Fibroblast of skin of left quadriceps (primary cell): ENCODE measurements around the gene CD22.

Experiments
- DNase-seq, 2 experiments: peaks; one replicate each; pipeline ENCODE4 v3.0.0-alpha.2; 2013; ENCODE audit warnings: low read depth in 2 of 2

The CD22 gene

GRCh38 chr19:35383536-35383935 is 54.5 kb downstream of the CD22 start:
- DNase-seq: no peak

DNA sequence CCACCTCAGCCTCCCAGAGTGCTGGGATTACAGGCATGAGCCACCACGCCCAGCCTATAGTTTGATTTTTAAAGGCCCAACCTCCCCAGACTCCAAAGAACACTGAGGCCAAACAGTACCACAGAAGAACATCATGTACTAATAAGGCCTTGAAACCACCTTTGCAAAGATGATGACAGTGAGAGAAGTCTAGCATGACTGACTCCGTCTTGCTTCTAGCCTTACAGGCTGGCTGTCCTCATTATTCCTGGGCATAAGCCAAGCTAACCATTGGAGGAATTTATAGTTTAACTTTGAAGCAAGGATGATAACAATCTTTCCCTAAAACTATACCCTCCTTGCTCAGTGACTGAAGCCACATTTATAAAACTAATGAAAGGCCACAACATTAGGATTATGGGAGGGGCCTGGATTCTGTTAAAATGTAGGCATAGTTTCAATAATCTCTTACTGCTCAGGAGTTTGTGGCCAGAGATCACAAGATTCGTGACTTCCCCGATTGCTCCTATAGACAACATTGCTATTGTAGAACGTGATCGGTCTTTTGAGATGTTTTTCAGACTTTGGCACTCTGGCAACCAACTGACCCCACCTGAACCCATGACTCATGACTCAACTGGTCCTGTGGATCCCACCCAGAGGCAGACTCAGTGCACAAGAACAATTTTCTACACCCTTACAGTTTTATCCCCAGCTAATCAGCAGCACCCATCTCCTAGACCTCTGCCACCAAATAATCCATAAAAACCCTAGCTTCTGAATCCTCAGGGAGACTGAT is 59.5 kb downstream of the CD22 start:
- no peak for DNase-seq

GRCh38 chr19:35389192-35389861 is 60.3 kb downstream of the CD22 start:
- no peak for DNase-seq

- no peak for DNase-seq
These were observed 64.0 kb downstream of the CD22 start for GRCh38 chr19:35392742-35393715.

GRCh38 chr19:35395382-35396199 is 66.6 kb downstream of the CD22 start:
- DNase-seq: no peak

GRCh38 chr19:35396240-35396885 is 67.4 kb downstream of the CD22 start:
- DNase-seq: no peak
